ENCODE data around the gene GATAD1.
"Not testable (repeated sequence)": the region's sequence is repeated elsewhere in the genome, so short reads cannot be mapped to it uniquely, and the experiment has no call there.

- not testable (repeated sequence) for TF ChIP-seq CTCF (IDR thresholded peaks at IDR 0.05; ENCODE audit: insufficient read depth, low read depth, low read length); EZH2 (IDR thresholded peaks at IDR 0.05; ENCODE audit: insufficient read depth, low read length)
Observed at GRCh38 chr7:92410162-92410561, 37.1 kb upstream of the GATAD1 start.
